LoVo (cell line): ENCODE measurements around the gene HTATSF1.

ENCODE experiments used
- DNase-seq: peaks from one replicate; pipeline ENCODE4 v3.0.0-alpha.2; 2016; ENCODE audit warnings: low spot score

Gene HTATSF1

GRCh38 chrX:136496186-136496763, 1.1 kb upstream of the HTATSF1 start:
- no peak for DNase-seq

DNA sequence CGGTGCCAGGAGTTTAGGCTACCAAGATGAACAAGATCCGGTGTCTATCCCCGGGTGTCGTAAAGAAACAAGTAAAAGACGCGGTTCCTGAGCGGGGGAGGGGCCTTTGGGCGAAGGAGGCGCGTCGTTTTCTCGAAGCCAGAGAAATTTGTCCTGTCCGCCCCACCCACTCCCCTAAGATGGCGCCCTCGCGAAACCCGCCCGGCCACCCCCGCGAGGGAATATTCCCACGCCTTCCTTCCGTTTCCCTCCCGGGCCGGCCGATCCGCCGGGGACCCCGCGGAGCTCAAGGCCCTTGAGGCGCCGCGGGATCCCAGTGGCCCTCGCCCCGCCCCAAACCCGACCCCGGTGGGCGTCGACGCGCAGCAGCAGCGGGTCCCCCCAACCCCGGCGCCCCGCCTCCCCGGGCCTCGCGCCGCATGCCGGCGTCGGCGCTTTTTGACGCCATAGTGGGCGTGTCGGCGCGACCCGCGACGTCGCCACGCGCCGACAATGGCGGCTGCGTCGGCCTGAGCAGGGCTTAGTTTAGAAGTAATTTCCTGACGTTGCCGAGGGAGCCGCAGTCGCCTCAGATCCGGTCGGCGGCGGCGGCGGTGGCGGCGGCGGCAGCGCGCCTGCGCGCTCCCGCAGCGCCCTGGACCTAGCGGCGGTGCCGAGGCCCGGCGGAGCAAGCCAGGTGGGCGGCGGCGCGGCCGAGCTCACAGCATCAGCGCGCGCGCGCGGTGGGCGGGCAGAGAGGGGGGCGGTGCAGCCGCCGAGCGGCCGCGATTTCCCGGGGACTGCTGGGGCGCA, 432 bp upstream of the HTATSF1 start:
- peak; percentile 73 for DNase-seq

- no peak for DNase-seq
These were observed 21.7 kb downstream of the HTATSF1 start for GRCh38 chrX:136519069-136519468.

DNA sequence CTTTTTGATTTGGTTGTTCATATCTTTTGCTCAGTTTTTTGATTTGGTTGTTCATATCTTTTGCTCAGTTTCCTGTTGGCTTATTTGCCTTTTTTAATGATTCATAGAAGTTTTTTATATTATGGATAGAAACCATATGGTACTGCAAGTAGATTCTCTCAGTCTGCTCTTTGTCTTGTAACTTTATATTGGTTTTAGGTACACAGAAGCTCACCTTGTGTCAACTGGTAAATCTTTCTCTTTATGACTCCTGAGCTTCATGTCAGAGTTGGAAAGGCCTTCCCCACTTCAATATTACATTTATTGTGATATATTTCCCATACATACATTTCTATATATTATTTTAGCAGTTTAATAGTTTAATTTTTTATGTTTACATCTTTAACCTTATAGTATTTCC, 26.4 kb downstream of the HTATSF1 start:
- DNase-seq: no peak

DNA sequence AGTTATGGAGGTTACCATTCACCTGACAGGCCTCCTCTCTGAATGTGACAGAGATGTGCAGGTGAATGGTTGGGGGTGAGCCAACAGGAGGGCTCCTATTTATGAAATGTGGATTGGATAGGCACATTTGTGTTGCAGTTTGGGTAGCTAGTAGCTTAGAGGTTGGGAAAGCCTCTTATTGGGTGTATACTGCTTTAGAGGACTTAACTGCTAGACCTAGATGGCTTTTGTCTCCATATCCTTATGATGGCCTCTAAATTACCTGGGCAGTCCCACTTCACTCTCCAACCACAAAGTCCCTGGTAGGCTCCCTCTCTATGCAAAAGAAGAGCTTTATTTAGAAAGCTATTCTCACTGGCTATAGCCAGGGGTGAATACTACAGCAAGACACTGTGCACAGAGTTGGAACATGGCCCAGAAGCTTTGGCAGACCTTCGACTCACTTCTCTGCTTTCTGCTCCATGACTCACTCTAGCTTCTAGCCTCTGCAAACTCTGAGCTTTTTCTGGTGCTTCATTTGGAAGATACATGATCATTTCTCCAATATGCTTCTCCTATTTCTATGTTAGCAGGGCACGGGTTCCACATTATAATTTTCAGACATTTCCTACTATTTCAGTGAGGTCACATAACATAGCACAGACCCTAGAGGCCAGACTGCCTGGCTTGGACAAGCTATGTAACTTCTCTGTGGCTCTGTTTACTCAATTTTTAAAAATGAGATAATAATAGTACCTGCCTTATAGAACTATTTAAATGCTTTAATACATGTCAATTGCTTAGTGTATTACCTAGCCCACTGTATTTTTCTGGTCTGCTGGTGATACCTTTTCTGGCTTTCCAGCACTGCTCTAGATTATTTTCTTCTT, 28.6 kb downstream of the HTATSF1 start:
- DNase-seq: peak; percentile 53

GRCh38 chrX:136528645-136529315, 31.4 kb downstream of the HTATSF1 start:
- DNase-seq: no peak

DNA sequence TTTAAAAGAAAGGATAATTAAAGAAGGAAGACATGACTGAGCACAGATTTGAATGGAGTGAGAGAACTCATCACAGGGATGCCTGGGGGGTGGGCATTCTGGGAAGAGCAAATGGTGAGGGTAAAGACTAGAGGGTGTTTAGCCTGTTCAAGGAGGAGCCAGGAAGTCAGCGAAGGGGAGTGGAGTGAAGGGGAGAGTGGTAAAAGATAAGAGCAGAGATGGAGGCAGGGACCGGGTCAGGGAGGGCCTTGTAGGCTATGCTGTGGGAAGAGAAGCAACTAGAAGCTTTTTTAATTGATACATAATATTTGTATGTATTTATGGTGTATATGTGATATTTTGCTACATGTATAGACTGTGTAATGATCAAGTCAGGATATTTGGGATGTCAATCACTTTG, 32.4 kb downstream of the HTATSF1 start:
- no peak for DNase-seq

GRCh38 chrX:136531951-136532350, 34.6 kb downstream of the HTATSF1 start, which contains the start of gene VGLL1:
TSS of gene VGLL1 (plus strand) at chrX:136532215. CDS start at chrX:136536021, 3,806 bp downstream.
- no peak for DNase-seq

DNA sequence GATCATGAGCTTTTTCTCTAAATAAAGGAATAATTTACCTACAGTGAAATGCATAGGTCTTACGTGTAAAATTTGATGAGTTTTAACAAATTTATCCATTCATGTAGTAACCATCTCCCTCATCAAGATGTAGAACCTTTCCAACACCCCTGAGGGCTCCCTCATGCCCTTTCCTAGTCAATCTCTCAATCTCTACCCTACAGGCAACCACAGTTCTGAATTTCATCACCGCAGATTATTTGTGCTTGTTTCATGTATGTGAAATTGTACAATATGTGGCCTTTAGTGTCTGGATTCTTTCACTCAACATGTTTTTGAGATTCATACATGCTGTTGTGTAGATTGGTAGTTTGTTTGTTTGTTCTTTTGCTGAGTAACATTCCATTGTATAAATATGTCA, 36.7 kb downstream of the HTATSF1 start:
- DNase-seq: no peak

- no peak for DNase-seq
These were observed 41.4 kb downstream of the HTATSF1 start for GRCh38 chrX:136538811-136539210.

- DNase-seq: no peak
These were observed 42.8 kb downstream of the HTATSF1 start for GRCh38 chrX:136540226-136540625.

DNA sequence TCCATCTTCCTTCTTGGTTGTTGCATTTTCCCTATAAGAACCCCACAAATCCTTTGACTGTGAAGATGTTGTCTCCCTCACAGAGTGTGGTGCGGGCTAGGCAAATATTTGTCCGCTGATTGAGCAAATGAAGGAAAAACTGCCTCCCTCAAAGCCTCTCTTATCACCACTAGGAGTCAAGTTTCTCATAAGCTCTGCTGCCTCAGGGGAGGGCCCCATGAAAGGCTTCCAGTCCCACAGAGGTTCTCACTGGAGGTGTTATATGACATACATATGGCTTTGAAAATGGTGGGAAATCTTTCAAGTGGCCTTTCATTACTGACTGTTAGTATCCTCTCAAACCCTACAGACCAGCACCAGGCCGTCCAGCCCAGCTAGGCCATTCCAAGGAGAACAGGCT, 43.9 kb downstream of the HTATSF1 start:
- no peak for DNase-seq

GRCh38 chrX:136542281-136542680, 44.9 kb downstream of the HTATSF1 start:
- DNase-seq: no peak

DNA sequence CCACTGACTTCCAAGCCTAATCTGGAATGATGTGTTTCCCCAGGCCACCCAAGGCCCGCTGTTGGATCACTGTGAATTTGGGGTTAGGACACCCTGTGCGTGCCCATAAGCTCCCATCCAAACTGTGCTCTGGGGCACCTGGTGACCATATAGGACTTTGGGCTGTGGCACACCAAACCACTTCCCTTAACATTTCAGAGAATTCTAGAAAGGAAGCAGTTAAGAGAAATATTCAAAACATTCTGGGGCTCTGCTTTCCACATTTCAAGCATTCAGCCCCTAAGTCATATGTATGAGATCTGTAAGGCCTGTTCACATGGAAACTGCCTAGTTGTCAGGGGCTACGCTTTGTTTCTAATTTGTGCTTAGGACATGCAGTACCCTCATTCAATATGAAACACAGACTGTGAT, 49.0 kb downstream of the HTATSF1 start:
- DNase-seq: no peak

GRCh38 chrX:136549226-136549625, 51.8 kb downstream of the HTATSF1 start:
- DNase-seq: no peak

- no peak for DNase-seq
These were observed 54.0 kb downstream of the HTATSF1 start for GRCh38 chrX:136551410-136551809.

- DNase-seq: no peak
These were observed 58.3 kb downstream of the HTATSF1 start for GRCh38 chrX:136555694-136556093.
